HG02870 (cell line): ENCODE measurements around the gene SEC24C.
A peak's percentile ranks its signal among the peaks of the same experiment; 100 is the strongest.
"Not testable (repeated sequence)": the region's sequence is repeated elsewhere in the genome, so short reads cannot be mapped to it uniquely, and the experiment has no call there.

Experiments
- ATAC-seq: cut with Tn5 transposase; IDR thresholded peaks from one replicate; pipeline ENCODE4 v1.9.1; 2021; ENCODE audit warnings: mild to moderate bottlenecking, moderate library complexity; ENCODE audit not compliant: unreplicated experiment

The SEC24C gene

DNA sequence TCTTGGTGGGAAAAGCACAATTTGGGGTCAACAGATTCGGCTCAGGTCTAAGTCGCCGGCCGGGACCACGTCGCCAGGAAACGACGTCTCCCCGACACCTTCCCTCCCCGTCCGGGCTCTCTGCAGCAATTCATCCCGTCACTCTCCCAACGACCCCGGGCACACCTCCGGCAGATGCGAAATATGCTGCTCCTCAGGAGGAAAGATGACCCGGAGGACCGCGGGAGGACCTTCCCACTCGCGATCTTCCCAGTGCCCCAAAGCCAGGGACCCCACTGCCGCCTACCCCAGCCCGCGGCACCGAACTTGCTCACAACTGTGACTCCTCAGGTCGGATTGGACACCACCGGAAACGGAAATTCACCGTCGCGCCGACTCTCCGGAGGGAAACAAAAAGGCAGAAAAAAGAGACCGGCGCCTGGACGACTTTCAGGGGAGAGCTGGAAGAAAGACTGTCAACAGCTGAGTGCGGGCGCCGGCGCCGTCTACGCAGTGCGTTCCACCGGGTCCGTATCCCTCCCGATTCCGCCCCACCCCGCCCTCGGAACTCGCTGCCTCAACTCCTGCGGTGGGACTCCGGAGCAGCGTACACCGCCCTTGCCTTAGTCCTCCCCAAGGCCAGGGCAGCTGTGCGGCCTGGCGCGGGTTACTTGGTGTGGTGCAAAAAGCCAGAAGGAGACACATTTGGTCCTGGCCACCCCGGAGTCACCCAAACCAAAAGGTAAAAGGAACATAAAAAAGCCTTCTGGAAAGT, 13.8 kb upstream of the SEC24C start:
- ATAC-seq = peak; percentile 86

DNA sequence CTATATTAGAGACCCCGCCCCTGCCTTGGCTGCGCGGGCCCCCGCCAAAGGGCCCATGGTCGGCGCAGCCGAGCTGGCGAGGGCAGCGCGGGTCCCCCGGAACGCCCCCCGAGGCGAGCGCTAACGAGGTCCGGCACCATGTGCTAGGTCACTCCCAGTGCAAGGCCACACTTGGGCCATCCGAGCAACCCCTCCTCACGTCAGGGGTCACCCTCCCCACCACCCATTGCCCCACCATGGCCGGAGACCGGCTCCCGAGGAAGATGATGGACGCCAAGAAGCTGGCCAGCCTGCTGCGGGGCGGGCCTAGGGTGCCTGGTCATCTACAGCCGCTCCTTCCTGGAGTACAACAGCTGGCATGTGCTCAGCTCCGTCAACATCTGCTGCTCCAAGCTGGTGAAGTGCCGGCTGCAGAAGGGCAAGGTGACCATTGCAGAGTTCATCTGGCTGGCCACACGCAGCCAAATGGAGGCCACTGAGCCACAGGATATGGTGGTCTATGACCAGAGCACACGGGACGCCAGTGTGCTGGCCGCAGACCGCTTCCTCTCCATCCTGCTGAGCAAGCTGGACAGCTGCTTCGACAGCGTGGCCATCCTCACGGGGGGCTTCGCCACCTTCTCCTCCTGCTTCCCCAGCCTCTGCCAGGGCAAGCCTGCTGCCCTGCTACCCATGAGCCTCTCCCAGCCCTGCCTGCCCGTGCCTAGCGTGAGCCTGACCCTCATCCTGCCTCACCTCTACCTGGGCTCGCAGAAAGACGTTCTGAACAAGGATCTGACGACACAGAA, 12.4 kb upstream of the SEC24C start:
- ATAC-seq = no peak

DNA sequence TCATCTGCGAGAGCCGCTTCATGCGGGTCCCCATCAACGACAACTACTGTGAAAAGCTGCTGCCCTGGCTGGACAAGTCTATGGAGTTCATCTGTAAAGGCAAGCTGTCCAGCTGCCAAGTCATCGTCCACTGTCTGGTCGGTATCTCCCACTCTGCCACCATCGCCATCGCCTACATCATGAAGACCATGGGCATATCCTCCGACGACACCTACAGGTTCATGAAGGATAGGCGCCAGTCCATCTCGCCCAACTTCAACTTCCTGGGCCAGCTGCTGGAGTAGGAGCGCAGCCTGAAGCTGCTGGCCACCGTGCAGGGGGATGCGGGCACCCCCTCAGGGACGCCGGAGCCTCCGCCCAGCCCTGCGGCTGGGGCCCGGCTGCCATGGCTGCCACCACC, 11.7 kb upstream of the SEC24C start:
- no peak for ATAC-seq

DNA sequence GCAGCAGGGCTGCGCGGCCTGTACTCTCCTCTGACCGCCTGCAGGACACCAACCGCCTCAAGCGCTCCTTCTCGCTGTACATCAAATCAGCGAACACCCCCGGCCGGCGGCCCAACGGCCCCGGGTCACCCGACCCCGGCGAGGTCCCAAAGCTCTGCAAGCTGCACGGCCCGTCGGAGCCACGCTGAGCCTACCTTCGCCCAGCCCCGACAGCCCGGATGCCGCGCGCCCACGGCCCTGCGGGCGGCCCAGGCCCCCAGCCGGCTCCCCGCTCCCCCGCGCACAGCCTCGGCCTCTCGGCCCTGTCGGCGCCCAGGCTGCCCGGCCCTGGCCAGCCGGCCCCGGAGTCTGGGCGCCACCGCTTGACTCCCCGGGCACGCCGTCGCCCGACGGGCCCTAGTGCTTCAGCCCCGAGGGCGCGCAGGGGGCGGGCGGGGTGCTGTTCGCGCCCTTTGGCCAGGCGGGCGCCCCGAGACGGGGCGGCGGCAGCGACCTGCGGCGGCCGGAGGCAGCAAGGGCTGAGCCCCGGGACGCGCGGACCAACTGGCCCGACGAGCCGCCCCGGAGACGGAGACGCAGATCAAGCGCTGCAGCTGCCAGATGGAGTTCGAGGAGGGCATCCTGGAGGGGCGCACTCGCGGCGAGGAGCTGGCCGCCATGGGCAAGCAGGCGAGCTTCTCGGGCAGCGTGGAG, 11.1 kb upstream of the SEC24C start:
- ATAC-seq = no peak

DNA sequence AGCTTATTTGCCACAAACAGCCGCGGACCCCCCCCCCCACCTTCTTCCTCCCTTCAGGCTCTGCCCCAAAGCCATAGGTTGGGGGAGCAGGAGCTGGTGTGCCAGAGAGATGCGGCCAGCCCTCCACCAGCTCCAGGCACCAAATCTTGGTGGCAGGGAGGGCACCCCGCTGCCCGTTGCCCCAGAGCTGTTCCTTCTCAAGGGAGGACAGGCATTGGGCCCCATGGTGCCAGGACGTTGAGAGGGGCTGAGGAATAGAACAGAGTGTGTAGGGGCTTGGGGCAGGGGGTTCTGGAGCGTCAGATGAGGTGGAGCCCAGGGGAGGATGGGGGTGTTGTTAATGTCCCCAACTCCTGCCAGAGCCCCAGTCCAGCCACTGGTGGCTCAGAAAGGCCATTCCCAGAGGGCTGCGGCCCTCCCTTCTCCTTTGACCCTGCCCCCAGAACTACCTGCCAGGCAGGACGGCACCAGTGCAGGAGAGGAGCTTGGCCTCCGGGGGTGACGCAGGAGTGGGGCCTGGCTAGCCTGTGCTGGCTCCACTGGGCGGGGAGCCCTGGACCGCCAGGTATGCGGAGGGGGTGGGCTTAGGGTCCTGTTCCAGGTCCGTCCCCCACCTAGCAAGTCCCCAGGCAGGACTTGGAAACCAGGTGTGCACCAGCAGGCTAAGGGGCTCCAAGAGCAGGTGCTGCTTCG, 10.0 kb upstream of the SEC24C start:
- no peak for ATAC-seq

DNA sequence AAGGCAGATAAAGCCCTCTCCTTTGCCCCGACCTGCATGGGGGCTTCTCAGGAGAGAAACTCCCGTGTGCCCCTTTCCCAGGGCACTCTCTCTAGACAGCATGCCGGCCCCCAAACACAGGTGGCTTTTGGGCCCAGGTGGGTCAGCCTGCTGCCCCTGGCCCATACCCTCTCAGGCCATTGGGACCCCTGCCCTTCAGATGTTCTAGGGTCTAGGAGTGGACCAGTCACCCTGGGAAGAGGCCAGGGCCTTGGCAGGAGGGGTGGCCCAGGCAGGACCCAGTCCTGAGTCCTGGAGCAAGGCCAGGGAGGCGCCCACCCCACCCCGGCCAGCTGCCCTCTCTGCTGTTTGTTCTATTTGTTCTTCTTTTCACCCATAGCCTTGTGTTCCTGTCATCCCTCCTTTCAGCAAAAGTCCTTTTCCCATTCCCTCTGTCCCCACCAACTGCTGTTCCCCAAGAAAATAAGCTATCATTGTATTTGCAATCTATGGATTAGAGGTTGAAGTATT, 9.3 kb upstream of the SEC24C start:
- no peak for ATAC-seq

DNA sequence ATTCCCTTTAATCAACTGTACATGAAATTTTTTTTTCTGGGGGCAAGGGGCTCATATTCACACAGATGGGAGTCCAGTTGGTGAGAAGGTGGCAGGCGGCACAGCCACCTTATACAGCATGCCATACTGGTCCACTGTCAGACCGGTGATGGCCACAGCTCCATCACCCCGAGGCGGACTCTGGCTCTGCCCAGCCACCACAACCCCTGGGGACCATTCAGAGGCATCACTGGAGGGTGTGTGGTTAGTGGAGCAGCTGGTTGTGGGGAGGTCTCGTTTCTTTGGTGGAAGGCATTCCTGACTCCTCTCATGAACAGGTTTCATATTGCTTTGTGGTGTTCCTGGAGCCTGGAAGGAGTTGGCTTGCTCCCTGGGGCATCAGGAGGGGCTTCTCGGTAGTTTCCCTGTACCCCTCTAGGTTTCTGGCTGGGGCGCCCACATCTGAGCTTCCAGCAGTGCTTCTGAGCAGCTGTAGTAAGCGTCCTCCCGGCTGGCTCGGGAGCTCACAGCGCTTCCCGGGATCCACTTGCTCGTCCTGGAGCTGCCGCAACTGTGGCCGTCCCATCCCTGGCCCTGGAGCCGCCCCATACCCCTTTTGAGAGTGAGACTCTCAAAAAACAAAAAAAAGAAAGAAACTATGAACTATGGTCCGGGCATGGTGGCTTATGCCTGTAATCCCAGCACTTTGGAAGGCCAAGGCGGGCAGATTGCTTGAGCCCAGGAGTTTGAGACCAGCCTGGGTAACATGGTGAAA, 3.5 kb upstream of the SEC24C start:
- ATAC-seq = not testable (repeated sequence)

DNA sequence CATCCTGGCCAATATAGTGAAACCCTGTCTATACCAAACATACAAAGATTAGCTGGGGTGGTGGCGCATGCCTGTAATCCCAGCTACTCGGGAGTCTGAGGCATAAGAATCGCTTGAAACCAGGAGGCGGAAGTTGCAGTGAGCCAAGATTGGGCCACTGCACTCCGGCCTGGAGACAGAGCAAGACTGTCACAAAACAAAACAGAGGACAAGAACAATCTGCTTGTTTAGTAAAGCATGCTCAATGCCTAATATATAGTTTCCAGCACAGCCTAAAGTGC, 1.8 kb upstream of the SEC24C start:
- no peak for ATAC-seq

DNA sequence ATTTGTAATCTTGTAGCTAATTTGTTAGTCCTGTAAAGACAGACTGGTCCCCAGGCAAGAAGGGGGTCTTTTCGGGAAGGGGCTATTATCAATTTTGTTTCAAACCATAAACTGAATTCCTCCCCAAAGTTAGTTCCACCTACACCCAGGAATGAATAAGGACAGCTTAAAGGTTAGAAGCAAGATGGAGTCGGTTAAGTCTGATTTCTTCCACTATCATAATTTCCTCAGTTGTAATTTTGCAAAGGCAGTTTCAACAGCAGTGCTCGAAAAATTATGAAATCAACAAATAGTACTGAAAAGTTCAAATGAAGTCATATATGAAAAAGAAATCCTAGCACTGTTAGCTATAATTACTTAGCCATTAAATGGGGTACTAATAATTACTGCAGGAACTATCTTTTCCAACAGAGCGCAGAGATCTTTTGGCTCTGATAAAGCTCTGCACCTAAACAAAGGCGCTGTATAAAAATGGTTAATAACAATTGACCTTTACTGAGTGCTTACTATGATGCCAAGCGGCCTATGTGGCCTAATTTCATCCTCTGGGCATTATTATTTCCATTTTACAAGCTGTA, 756 bp upstream of the SEC24C start:
- ATAC-seq = no peak

DNA sequence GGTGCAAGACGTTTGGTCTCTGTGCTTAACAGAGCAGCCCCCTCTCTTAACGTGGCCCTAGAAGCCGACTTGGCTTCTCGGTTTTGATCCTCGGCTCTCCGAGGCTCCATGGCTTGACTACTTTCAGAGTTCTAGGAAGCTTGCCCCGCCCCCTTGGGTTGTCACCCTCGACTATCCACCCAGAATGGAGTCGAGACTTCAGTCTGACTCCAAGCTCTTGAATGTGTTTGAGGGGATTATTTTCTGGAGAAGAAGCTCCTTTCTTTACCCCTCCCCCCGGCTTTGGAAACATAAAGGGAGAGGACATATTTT, 448 bp downstream of the SEC24C start:
- peak; percentile 31 for ATAC-seq

DNA sequence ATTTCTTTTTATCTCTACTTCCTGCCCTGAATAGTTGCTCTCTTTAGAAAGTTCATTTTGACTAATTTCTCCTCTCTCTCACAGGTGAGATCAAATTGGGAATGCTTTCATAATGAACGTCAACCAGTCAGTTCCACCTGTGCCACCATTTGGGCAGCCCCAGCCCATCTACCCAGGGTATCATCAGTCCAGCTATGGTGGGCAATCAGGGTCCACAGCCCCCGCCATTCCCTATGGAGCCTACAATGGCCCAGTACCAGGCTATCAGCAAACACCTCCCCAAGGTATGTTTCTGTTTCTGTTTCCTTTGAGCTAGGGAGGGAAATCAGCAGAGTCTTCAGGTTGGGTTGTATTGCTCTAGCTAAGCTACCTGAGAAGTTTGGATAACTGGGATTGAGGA, 2.5 kb downstream of the SEC24C start:
- no peak for ATAC-seq

DNA sequence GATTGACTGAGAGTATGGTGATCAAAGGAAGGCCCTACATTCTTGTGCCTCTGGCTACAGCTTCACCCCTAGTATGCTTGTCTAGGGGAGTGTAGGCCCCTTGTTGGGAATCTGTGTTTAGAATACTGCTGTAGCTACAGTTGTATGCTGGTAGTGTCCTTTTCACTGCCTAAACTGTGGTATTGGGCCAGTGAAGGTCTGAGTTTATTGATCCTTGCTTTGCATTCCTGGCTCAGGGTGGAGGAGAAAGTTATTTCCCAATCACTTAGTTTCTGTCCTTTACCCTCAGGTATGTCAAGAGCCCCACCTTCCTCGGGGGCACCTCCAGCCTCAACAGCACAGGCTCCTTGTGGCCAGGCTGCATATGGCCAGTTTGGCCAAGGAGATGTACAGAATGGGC, 6.6 kb downstream of the SEC24C start:
- ATAC-seq = no peak

DNA sequence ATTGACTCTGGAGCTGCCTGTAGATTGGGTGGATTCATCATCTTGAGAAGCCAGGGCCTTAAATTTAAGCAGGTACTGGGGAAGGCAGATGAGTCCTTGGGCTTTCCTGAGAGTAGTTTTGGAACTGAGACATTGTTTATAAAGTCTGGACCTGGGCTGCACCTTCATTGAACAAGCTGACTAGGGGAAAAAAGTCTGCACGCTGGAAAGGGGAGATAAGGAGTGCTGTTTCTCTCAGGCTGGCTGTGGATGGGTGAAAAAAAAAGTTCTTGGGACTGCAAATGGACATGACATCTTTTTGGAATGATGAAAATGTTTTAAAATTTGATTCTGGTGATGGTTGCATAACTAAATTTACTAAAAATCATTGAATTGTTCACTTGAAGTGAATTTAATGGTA, 12.0 kb downstream of the SEC24C start:
- no peak for ATAC-seq

DNA sequence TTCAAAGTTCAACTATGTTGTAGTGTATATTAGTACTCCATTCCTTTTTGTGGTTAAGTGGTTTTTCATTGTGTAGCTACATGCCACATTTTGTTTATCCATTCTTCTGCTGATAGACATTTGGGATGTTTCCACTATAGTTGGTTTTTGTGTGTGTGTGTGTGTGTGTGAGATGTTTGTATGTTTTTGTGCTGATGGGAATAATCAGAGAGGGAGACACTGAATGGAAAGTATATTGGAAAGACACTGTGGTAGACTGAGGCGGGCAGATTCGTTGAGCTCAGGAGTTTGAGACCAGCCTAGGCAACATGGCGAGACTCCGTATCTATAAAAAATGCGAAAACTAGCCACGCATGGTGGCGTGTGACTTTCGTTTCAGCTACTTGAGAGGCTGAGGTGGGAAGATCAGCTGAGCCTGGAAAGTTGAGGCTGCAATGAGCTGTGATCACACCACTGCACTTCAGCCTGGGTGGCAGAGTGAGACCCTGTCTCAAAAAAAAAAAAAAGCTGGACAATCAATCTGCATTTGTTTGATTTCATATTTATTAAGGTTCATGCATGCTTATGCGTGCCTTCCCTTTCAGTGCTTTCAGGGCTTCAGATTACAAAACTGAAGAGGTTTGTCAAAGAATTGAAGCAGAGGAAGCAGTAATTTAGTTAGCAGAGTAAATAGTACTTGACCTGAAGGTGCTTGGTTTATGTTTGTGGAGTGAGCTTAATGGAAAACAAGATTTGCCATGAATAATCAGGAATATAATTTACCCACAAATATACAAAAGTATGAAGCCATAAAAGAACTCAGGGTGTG, 14.7 kb downstream of the SEC24C start:
- no peak for ATAC-seq

DNA sequence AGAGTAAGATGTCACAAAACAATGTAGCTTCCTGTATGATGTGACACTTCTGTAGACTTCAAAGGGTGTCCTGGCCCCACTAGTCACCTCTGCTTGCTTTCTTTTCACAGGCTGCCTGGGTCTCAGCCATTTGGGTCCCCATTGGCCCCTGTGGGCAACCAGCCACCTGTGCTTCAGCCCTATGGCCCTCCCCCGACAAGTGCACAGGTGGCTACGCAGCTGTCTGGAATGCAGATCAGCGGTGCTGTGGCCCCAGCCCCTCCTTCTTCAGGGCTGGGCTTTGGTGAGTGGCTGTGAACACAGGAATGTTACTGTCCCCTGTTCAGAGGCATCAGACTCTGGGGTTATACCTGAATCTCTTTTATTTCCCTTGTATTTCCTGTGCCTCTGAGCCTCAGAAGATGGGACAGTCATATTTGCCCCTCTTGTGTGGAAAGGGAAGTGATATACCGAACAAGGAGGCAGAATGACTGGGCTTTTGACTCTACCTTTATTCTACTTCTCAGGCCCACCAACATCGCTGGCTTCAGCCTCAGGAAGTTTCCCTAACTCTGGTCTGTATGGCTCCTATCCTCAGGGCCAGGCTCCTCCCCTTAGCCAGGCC, 15.4 kb downstream of the SEC24C start:
- ATAC-seq = no peak

DNA sequence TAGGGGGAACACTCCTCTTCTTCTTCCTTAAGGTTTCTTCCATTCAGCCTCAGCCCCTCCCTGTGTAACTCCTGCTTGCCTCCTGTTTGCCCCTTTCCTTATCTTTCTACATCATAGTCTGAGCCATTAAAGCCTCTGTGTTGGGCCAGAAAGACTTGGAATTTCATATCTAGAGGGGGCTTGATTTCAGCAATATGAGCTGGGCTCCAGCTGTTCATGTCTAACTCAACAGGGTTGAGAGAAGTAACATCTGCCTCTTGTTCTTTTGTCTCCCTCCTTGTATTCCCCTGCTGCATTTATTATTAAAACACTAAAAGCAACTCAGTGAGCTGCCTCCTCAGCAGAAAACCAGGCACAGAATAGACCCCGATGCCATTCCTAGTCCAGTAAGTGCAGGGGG, 17.6 kb downstream of the SEC24C start:
- no peak for ATAC-seq

DNA sequence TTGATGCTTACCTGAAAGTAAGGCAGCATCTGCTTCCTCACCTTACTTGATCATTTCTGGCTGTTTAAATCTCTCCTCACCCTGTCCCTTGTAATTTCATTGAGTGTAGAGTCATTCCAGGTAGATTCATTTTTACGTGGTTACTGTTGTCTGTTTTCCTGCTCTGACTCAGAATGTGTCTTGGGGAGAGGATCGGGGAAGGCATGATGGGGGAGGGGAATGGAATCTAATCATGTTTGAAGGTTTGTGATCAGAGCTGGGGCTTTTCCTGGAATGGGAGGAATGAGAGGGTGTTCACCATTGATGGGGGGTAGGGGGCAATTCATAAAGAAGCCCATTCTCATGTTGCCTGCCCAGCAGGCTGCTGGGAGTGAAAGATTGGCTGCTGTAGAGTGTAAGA, 18.7 kb downstream of the SEC24C start:
- ATAC-seq = peak; percentile 39

DNA sequence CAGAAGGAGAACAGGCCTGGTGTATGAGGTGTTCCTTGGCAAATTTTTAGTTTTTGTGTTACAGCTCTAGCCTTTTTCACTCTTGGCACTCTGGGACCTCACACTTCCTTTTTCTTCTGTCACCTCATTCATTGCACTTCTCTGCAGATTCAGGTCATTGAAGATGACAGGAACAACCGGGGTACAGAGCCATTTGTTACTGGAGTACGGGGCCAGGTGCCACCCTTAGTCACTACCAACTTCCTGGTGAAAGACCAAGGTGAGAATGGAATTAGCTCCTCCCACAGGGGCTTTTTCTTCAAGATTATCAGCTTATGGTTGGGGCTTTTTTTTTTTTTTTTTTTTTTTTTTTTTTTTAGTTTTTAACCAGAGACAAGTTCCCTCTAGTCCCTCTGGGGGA, 19.2 kb downstream of the SEC24C start:
- no peak for ATAC-seq

DNA sequence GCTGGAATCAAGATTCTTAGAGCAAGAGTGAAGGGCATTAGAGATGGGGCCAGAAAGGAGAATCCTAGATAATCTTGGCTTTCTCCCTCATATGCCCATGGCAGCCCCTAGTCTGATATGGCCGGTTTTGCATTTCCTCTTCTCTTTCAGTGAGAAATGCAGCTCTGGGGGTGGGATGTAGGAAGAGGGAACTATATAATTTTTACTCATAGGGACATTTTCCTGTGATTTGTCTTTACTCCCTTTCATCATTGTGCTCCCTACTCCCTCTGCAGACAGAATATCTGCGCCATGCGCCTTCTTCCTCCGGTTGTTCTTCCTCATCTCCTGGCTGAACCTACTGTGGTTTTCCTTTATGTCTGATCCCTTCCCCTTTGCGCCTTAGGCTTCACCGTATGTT, 20.9 kb downstream of the SEC24C start:
- no peak for ATAC-seq
